NCI-H2081 treated with DMSO at 0.1 percent for 48 hours (cell line): ENCODE data around the gene SLCO2A1.

Experiments used
- DNase-seq: peaks from one replicate; lab custom pipeline; 2025; lab: John Stamatoyannopoulos, UW

The SLCO2A1 gene

DNA sequence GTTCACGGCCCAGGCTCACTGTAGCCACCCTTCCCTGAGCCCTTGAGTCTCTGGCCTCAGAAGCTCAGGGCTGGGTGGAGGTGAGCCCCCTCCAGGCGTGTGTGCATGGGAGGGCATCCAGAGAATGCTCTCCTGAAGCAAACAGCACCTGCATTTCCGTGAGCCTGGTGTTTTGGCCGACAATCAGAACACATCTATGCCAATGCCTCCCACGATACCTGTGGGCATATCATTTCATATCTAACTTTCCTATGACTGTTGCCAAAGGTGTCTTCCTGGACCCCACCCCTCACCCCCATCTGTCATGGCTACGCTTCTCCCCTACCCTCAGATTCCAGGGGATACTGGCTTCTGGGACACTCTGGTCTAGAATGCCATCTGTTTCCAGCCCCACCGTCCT is 80.7 kb downstream of the SLCO2A1 start:
- no peak for DNase-seq

DNA sequence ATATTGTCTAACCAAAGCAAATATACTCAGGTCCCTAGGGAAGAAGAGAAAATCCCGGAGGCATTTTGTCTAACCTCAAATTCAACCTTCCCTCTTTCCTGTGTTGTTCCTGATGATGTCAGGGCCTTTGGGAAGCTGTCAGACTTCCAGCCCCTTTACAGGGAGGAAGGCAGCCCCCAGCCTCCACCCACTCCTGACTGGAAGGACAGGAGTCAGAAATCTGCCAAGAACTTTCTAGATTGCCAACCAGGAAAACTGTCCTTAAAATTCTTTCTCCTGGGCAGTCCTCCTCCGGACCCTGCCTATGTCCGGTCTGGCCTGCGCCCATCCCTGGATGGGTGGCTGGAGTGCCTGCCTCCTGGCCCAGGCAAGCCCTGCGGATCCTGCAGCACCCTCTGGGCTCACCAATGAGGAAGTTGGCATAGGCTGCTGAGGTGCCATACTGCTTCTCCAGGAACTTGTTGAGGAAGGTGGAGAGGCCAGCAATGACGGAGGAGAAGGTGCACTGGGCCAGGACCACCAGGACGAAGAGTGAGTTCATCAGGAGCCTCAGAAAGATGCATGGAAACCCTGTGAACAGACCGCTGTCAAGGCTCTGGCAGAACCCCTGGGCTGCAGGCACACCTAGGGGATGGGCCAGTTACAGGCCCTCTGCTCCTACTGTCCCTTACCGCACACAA is 81.5 kb downstream of the SLCO2A1 start:
- no peak for DNase-seq

DNA sequence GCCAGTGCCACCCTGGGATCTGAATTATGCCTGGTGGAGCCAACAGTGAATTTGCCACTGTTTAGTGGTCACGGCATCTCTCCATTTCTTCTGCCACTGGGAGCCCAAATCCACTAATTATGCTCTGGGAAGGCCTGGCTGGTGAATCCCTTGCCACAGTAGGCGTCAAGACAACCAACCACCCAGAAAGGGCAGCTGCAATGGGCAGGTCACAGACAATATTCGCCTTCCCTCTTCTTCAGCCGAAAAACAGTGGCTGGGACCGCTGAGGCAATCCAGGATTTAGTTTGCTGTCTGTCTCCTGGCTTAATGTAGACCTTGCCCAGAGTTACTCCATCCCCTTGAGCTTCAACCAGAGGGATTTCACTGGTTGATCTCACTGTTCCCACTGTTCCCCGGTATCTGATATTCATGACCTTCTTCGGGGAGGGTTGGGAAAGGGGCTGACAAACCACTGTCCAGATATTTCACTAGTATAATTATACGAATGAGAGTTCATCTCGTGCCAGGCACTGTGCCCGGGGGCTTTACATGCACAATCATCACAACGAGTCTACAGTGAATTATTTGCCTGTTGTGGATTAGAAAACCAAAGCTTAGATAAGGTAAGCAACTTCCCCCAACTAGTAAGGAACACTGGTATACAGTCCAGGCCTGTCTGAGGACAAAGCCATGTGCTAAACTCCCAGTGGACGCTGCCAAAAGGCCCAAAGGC is 84.2 kb downstream of the SLCO2A1 start:
- no peak for DNase-seq

DNA sequence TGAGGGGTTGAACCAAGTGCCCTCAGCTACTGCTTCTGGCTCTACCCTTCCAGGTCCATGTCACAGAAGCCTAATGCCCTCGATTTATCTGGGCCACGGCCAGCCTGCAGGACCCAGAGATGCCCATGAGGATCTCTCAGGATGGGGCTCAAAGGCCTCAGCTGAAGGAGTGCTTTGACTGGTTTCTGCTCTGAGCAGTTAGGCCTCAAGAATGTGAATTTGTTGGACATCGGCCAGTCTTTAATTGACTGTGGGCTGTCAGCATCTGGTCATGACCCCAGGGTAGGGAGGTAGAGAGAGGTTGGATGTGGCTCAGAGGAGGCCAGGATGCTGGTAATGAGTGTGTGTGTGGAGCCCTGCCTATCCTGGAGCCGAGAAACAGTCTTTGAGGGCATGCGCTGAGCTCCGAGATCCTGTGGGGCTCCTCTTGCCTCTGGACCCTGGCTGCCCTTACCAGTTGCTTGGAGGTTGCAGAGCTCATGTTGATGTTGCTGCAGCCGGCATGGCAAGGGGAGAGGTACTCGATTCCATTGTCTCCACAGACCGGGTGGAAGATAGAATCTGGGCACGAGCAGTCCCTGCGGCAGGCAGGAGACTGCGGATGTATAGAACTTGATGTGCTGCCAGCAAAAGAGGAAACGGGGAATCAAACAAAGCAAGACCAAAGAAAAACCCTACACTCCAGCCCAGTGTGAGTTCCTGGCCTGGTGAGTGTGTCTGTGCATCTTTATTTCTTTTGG is 84.9 kb downstream of the SLCO2A1 start:
- DNase-seq, result no peak

DNA sequence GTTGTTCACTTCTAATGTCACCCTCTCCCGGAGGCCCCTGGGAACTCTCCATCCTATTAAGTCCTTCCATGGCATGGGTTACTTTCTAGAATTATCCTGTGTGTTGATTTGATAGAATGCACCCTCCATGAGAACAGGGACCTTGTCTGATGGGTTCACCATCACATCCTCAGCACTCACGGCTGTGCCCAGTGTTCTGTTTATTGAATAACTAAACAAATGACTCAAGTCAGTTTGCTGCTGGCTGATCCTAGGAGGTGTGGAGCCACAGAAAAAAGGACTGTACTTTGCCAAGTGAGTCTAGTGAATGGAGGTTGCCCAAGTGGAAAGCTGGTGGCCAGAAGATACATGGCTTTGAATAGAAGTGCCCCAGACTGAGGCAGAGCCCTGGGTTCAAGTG is 85.5 kb downstream of the SLCO2A1 start:
- DNase-seq, result no peak

DNA sequence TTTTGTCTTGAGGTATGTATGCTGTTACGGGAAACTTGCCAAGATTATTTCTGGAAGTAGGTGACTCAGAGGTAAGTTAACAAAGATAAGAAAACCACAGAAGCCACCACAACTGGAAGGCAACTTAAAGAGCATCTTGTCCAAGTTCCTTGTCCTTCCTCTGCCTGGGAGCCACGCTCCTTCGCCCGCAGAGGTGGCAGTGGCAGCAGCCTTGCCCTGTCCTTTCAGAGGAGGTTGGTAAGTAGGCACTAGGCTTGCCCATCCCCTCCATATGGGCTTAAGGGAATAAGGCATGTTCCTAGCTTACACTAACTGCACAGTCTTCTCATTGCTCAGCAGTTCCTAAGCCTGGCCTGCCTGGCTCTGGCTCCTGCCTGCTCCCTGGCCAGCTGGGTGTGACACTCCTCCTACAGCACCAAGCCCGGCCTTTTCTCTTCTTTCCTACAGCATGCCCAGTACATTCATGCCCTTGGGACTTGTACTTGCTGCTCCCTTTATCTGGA is 86.0 kb downstream of the SLCO2A1 start:
- no peak for DNase-seq

DNA sequence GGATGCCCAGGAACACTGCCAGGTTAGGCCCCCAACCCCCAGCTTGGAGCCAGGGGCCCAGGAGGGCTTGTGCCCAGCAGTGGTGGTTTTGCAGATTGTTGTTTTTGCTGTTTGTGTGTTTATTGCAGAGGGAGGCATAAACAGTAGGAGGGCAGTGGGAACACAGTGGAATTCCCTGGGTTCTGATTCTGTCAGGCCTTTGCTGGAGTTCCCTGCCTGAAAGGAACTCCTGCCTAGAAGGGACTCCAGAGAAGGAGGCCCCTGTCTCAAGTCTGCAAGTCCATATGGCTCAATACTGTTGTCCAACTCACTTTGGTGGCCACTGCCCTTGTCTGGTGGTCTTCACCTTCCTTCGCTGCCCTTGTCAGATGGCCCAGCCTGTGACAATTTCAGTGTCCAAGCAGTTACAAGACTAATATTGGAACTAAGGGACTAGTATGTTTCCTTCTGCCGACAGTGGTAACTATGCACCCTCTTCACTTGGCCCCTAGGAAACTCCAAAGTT is 86.6 kb downstream of the SLCO2A1 start:
- DNase-seq, result no peak

DNA sequence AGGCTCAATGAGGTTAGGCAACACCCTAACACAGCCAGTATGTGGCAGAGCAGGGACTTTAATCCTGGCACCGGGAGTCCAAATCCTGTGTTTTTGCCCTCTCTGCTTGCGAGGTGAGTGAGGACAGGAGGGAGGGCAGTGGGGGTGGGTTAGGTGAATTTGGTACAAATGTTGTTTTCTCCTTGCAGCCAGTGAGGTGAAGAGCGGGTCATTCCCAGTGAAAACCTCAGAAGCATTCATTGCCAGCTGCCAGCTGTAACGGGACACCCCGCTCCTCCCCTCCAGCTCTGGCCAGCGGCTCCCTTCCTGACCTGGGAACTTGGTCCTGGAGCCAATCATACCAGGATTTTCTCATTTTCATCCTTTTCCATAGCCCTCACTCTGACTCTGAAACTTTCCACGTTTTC is 88.3 kb downstream of the SLCO2A1 start:
- no peak for DNase-seq

DNA sequence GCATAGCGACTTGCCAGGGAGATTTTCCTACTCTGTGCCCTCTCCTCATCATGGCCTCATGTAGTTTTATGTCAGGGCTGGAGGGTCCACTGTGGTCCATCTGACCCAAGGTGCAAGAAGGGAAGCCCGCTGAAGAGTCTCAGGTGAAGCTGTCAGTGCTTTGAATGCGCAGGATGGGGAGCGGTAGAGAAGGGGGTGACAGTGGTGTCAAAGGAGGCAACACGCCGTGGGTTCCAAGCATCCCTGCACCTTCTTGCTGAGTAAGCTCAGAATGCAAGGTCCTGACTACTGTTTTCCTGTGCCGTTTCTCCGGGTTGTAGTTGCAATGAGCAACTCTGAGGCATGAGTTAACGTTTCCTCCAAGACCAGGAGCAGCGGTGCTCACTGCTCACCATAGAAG is 89.2 kb downstream of the SLCO2A1 start:
- no peak for DNase-seq

DNA sequence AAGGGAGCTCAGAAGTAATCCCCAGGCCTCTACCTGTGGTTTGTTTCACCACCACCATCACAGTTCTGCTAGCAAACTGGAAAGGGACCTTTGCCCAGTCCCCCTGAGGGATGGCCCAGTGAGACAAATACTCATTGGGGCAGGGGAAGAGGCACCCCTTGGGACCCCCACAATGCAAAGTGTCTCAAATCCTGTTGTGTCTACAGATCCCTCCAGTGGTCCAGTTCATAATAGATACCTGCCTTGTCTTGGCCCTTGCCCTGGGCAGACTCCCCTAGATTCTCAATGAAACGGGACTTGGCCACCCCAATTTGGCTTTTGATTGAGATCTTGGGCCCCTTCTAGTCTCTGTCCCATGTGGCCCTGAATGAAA is 90.3 kb downstream of the SLCO2A1 start:
- no peak for DNase-seq

DNA sequence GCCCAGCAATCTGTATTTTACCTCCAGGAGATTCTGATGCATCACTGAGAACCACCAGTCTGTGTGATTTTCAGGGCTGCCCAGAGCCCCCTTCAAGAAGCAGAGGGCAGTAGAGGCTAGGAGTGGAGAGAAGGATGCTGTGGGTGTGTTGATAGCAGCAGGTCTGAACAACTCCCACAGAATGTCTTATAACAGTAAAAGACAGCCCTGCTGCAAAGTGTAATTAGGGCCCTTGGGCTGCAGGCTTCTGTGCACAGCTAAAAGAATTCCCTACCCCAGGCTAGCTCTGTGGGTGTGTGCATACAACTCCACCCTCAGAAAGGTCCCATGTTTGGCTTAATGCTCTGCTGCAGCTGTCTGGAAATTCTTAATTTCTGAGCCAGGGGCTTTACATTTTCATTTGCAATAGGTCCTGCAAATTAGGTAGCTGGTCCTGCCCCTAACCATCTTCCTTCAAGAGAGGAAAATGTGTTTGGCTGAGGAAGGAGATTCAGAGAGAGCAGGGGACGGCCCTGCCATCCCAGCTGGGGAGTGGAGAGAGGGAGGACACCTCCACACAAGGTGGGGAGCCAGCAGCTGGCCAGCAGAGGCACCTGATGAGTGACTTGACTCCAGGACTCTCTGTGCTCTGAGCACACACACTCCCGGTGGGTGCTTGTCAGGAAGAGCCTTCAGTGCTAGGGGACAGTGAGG is 90.8 kb downstream of the SLCO2A1 start:
- no peak for DNase-seq

DNA sequence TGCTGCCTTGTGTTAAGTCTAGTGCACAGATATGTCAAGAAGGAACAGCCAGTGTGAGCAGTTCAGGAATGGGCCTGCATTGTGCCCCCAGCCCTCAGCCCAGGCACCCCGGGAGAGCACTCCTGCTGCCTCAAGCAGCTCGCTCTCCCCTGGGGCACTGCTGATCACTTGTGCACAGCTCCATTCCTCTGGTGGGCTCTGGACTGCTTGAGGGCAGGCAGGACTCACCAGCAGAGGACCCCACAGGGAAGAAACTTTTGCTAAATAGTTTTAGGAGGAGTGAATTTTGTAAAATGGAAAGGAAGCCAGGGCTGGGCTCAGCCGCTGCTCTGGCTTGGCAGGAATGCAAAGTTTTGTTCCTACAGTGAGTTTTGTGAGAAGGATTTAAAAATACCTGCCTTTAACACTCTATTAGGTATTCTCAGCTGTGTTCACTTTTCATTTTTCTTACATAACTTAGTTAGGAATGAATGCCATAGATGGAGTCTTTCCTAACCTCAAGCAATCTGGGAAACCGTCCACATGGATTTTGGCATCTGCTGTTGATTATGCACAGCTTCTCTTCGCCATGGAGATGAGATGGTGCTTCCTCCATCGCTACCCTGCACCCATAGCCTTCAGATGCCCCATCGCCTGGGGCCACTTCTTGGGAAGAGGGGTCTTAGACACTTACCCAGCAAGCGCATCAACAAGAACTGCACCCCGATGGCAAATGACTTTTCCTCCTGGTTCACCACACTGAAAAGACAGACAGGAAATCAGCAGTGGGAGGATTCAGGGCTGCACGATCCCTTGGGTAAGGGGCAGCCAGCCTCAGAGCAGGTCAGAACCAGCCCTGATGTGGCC is 91.7 kb downstream of the SLCO2A1 start:
- no peak for DNase-seq

DNA sequence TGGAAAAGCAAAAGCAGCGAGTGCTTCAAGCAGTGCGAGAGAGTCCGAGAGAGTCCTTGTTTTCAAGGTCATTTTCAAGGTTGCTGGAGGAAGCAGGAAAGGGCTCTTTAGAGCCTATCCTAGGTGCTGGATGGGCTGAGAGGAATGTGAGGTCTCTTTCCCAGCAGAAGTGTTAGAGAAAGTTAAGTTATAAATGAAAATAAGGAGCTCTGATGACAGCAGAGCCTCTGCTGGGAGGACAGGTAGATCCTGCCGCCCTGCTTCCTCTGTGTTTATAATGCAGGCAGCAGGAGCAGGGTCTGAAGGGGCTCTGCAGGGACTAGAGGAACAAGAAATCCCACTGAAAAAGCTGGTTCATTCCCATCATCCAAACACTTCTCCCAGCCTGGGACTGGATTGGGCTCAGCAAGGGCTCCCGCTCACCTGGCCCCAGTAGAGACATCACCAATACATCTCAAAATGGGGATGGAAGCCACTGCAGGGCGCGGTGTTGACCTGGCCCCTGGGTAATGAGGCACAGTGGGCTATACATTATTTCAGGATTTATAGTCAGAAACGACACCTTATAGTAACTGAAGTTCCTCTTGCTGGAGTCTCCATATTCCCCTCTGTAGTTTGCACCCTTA is 92.6 kb downstream of the SLCO2A1 start:
- no peak for DNase-seq

DNA sequence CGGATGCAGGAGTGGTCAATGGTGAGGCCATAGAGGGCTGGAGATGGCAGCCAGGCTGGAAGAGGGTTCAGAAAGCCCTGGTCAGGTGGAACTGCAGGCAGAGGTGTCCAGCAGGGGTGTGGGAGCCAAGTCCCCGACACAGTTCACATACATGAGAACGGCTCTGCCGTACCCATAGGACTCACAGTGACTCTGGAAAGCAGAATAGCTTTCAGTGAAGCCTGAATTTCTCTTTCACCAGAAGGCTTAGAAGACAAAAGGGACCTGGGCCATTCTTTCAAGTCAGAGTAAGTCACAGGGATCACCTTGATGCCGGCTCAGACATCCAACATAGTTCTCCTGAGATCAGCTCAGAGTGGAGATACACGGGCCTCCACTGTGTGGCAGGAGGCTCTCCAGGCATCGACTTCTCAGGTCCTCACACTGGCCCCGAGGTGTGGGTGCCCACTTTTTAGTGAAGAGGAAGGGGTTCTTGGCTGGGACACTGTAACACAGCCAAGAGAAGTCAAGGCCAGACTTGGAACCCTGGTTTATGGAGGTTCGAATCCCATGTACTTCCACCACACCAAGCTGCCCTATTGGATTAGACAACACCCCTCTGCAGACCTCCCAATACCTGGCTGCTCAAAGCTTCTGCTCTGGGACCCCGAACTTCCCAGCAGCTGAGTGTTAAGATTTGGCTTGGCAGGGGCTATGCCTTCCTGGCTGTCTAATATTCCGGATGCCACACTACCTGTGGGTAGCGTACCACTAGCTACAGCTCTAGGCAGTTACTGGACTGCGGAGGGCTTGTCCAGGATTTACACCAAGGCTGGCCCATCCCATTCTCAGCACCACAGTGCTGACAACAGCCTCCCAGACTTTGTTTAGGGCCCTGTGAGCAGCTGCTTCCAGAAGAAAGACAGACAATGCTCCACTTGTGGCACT is 93.6 kb downstream of the SLCO2A1 start:
- DNase-seq, result no peak

DNA sequence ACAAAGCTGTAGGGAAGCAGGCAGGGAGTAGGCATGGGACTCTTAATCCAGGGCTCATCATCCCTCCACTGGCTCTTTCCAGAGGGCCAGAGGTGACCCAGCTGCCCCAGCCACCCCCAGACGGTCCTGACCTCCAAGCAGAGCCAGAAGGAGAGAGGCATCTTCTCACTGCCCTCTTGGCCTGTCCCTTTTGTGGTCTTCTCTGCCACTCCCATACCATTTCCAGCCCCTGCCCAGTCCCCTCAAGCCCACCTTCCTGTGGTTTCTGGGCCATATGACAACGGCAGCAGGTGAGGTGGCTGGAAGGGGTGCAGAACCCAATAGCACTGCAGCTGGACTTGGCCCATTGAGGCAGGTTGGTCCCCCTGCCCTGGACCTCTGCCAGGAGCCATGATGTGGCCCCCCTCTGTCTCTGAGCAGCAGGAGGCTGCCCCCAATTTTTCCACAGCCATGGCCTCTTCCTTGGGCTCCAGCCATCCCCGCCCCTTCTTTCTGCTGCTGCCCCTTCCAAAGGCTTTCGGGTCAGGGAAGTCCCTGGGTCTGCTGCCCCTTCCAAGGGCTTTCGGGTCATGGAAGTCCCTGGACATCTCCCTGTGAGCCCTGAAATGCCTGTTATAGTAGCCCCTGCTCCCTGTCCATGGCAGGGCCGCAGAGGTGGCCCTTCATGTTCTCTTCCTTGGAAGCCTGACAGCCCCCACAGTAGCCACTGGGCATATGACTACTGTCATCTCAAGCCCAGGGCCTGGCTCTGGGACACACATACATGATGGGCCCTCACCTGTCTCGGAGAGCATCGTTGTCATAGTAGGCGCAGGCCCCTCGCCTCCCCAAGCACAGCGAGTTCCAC is 94.5 kb downstream of the SLCO2A1 start:
- DNase-seq, result no peak

DNA sequence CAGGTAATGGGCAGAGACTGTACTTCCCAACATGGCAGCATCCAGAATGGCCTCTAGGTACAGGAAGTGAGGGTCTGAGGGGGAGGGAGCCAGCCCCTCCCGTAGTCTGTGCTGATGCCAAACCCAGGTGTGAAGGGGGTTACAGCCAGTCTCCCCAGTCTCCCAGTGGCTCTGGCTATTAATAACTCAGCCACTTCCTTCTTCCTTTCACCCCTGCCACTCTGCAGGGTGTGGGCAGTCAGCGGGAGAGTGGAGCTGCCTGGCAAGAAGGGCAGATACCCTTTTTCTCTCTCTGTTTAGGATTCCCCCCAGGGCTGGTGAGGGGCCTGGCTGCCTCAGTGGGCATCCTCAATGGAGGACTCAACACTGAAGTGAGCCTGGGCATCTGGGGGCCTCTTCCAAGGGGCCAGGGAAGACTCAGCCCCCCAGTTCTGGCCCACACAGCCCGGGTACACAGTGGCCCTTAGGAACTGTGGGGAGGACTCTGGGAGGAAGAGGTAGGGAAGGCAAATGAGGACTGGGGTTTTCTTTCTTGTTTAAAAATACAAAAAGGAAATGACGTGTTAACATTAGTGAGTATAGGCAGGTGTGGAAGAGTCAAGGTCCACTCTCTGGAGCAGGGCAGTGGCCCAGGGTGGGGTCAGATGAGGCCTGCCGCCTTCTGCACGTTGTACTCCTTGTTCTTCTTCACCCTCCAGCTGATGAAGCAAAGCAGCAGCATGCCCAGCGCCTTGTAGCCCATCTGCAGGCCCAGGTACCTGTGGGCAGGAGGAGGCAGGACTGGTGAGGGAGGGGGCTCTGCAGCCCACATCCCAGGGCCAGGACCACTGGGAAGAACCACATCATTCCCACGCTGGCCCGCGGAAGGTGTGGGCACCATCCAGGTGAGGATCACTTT is 95.4 kb downstream of the SLCO2A1 start:
- no peak for DNase-seq

DNA sequence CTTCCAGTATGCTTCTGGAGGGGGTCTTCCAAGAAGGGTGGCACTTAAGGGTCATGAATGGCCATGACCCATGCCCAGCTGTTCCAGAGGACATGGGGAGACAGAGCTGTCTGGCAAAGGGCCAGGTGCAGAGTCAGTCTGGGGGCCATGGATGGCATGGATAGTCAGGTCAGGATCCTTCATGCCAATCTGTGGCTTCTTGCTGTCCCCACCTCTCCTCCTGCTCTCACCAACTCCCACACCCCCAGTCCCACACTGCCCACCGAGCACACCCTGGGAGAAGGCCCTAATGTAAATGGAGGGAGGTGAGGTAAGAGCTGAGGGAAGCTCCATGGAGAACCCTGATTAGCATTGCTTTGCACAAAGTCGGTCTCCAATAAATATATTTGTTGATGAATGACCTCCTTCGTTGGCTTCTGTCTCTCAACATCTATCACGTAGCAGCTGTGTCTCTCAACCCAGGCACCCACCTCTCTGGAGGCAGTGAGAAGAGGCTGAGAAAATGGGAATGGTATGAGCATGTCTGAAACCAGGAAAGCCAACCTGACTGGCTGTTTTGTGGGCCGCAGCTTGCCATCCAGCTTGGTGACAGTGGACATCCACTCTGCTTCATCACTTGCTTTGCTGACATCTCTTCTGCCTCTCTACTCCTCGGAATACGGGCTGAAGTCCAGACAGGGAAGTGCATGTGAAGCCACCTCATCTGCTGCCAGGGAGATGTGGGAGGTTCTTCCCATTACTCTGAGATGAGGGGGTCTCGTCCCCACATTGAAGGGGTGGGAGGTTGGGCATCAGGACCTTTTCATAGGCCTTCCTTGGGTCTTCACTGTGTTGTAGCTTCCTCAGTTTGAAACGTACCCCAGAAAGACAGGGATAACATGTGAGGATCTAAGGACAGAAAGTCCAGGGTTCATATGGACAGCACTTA is 96.4 kb downstream of the SLCO2A1 start:
- DNase-seq, result no peak
